K562 (cell line): ENCODE data around the gene MAU2. TPM values are rescaled to one million over a fixed set of nuclear protein-coding genes. Genes with fewer than 3 reads are reported as not detected.
A peak's percentile ranks its signal among the peaks of the same experiment; 100 is the strongest.

Experiments
- BHLHE40 ChIP-seq: IDR thresholded peaks from 2 replicates; pipeline ENCODE4 v1.6.1; 2011; ENCODE audit warnings: low read length, improper control_type of control experiment
- CAMTA2 ChIP-seq: fragments of 250-450 bp; sonication (Bioruptor Pico); conservative IDR thresholded peaks from 2 replicates; pipeline ENCODE4 v1.5.1; 2022
- DPF2 ChIP-seq: fragments of 450-650 bp; IDR thresholded peaks from 2 replicates; pipeline ENCODE4 v1.6.1; 2016
- FOSL1 ChIP-seq: fragments of 200-800 bp; sonication (Bioruptor generic); conservative IDR thresholded peaks from 2 replicates; pipeline ENCODE4 v1.6.1; 2016; ENCODE audit warnings: missing genetic modification characterization, missing compliant biosample characterization
- HBP1 ChIP-seq: fragments of 450-650 bp; formaldehyde crosslinking; IDR thresholded peaks from 2 replicates; pipeline ENCODE4 v1.4.0; 2022; ENCODE audit warnings: missing genetic modification characterization
- ILF3 ChIP-seq: fragments of 450-650 bp; IDR thresholded peaks from 2 replicates; pipeline ENCODE4 v1.6.1; 2018; ENCODE audit warnings: antibody characterized with exemption, mild to moderate bottlenecking, moderate library complexity, borderline replicate concordance
- MTF1 ChIP-seq: fragments of 250-450 bp; sonication (Bioruptor Pico); IDR thresholded peaks from 2 replicates; pipeline ENCODE4 v1.9.0; 2021; ENCODE audit warnings: moderate library complexity, mild to moderate bottlenecking, inconsistent platforms, borderline replicate concordance
- MYBL2 ChIP-seq, 2 experiments: fragments of 450-650 bp in 1 of 2; sonication (generic) in 1 of 2; formaldehyde crosslinking in 1 of 2; IDR thresholded peaks; 2 replicates each; pipeline versions ENCODE4 v1.6.1 to v1.8.1; 2017 to 2022; ENCODE audit warnings: borderline replicate concordance in 1 of 2, inconsistent platforms in 1 of 2, low read depth in 1 of 2, mild to moderate bottlenecking in 1 of 2, missing genetic modification reagents in 1 of 2, moderate library complexity in 1 of 2
- NCOA1 ChIP-seq: fragments of 450-650 bp; IDR thresholded peaks from 2 replicates; pipeline ENCODE4 v1.6.1; 2016; ENCODE audit warnings: low read depth
- NCOA2 ChIP-seq, 2 experiments: fragments of 450-650 bp; IDR thresholded peaks; 2 replicates each; pipeline ENCODE4 v1.6.1; 2018; ENCODE audit warnings: mild to moderate bottlenecking in 2 of 2, moderate library complexity in 1 of 2; ENCODE audit not compliant: partially characterized antibody in 2 of 2
- TGIF2 ChIP-seq: sonication (generic); formaldehyde crosslinking; IDR thresholded peaks from 2 replicates; pipeline ENCODE4 v1.8.1; 2022; ENCODE audit warnings: mild to moderate bottlenecking, missing genetic modification reagents, moderate library complexity
- ZFP91 ChIP-seq: sonication (generic); formaldehyde crosslinking; IDR thresholded peaks from 2 replicates; pipeline ENCODE4 v1.8.0; 2022; ENCODE audit warnings: mild to moderate bottlenecking, missing genetic modification reagents
- ZNF696 ChIP-seq: fragments of 250-450 bp; sonication (Bioruptor Pico); conservative IDR thresholded peaks from 2 replicates; pipeline ENCODE4 v1.4.0; 2020; ENCODE audit warnings: mild to moderate bottlenecking, moderate library complexity
- ZNF75A ChIP-seq: fragments of 450-650 bp; formaldehyde crosslinking; IDR thresholded peaks from 2 replicates; pipeline ENCODE4 v1.4.0; 2020; ENCODE audit warnings: mild to moderate bottlenecking
- polyA plus RNA-seq, 8 experiments: library from polyadenylated mRNA; depleted of rRNA in 4 of 8; stranded (reverse) in 5 of 8; unstranded in 3 of 8; fragments of >200 nt; fragmentation: Nextera tagmentation in 2 of 8; fragmentation: Illumina TruSeq in 1 of 8; extraction: Ambion mirVana in 2 of 8; extraction: Trizol in 1 of 8; gene quantifications; 2 replicates each; pipeline versions ENCODE4 v1.2.1 to v1.2.3, GENCODE V29; 2011 to 2014; ENCODE audit warnings: inconsistent platforms in 1 of 8, missing spikeins in 1 of 8
- total RNA-seq, 7 experiments: library from RNA; depleted of rRNA in 6 of 7; stranded (reverse); fragments of >200 nt in 6 of 7; fragmentation: Illumina TruSeq in 2 of 7; extraction: Trizol in 2 of 7; gene quantifications; 2 replicates each; pipeline versions ENCODE4 v1.2.1 to v1.2.3, GENCODE V29; 2011 to 2021; ENCODE audit warnings: low replicate concordance in 1 of 7
- TF ChIP-seq, protein P1 (sequence below): sonication (generic); formaldehyde crosslinking; IDR thresholded peaks from 2 replicates; pipeline ENCODE4 v1.8.0; 2023; ENCODE audit warnings: missing genetic modification reagents, mild to moderate bottlenecking, borderline replicate concordance
- TF ChIP-seq, protein P2 (sequence below), 3 experiments: IDR thresholded peaks in 2 of 3; conservative IDR thresholded peaks in 1 of 3; 2 replicates each; pipeline ENCODE4 v1.5.1; 2011 to 2012; ENCODE audit warnings: low read length in 3 of 3, mild to moderate bottlenecking in 3 of 3, control low read depth in 2 of 3, improper control_type of control experiment in 1 of 3, inconsistent platforms in 1 of 3, low read depth in 1 of 3, mixed read lengths in 1 of 3, moderate library complexity in 1 of 3; ENCODE audit not compliant: insufficient read depth in 2 of 3

MAU2 gene
- total and polyA plus RNA-seq, 9 of the 15 experiments (the other 6 are each of a cell fraction or from before 2014, with no cell fraction given): 1.2 to 48.1 (median 19.4) TPM

DNA sequence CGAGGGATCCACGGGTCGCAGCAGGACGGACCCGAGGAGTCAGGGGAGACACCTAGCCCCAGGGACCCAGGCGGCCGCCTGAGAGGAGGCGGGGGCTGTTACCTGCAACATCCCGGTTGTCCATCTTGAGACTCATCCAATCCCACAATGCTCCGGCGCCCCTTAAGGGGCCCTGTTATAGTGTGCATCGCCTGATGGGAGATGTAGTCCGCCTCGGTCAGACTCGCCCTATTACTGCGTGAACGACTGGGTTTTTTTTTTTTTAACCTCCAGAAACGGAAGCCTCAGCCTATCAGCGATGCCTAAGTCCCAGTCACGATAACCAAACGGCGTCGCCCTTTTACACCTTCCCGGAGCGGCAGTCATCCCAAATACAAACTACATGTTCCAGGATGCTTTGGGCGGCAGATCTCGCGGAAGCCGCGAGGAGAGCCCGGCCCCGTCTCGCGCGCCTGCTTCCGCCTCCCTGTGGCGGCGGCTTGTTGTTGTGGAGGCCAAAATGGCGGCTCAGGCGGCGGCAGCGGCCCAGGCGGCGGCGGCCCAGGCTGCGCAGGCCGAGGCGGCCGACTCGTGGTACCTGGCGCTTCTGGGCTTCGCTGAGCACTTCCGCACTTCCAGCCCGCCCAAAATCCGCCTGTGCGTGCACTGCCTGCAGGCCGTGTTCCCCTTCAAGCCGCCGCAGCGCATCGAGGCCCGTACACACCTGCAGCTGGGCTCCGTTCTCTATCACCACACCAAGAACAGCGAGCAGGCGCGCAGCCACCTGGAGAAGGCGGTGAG lies at the start of gene MAU2, which contains the start of gene SUGP1 (continued):
- TF ChIP-seq ZFP91 (CRISPR knock-in tag): peak; percentile 49; the same call in 1 of the 2 replicates
- TF ChIP-seq NCOA1: no peak
- TF ChIP-seq ILF3: no peak
- no peak for TF ChIP-seq NCOA2 (IDR thresholded peaks at IDR 0.05; ENCODE audit: partially characterized antibody in 2 of 2)
- TF ChIP-seq ZNF75A (CRISPR knock-in tag): 0 out of 2 replicates have a peak, but pooled peaks have one; percentile 22
- TF ChIP-seq CAMTA2: no peak
- TF ChIP-seq FOSL1 (tag): peak; percentile 60
- no peak for TF ChIP-seq ZNF696 (CRISPR knock-in tag)
- 0 out of 2 replicates have a peak, but pooled peaks have one; percentile 43 for TF ChIP-seq HBP1 (CRISPR knock-in tag)
- TF ChIP-seq DPF2: no peak
- TF ChIP-seq, protein P1, sequence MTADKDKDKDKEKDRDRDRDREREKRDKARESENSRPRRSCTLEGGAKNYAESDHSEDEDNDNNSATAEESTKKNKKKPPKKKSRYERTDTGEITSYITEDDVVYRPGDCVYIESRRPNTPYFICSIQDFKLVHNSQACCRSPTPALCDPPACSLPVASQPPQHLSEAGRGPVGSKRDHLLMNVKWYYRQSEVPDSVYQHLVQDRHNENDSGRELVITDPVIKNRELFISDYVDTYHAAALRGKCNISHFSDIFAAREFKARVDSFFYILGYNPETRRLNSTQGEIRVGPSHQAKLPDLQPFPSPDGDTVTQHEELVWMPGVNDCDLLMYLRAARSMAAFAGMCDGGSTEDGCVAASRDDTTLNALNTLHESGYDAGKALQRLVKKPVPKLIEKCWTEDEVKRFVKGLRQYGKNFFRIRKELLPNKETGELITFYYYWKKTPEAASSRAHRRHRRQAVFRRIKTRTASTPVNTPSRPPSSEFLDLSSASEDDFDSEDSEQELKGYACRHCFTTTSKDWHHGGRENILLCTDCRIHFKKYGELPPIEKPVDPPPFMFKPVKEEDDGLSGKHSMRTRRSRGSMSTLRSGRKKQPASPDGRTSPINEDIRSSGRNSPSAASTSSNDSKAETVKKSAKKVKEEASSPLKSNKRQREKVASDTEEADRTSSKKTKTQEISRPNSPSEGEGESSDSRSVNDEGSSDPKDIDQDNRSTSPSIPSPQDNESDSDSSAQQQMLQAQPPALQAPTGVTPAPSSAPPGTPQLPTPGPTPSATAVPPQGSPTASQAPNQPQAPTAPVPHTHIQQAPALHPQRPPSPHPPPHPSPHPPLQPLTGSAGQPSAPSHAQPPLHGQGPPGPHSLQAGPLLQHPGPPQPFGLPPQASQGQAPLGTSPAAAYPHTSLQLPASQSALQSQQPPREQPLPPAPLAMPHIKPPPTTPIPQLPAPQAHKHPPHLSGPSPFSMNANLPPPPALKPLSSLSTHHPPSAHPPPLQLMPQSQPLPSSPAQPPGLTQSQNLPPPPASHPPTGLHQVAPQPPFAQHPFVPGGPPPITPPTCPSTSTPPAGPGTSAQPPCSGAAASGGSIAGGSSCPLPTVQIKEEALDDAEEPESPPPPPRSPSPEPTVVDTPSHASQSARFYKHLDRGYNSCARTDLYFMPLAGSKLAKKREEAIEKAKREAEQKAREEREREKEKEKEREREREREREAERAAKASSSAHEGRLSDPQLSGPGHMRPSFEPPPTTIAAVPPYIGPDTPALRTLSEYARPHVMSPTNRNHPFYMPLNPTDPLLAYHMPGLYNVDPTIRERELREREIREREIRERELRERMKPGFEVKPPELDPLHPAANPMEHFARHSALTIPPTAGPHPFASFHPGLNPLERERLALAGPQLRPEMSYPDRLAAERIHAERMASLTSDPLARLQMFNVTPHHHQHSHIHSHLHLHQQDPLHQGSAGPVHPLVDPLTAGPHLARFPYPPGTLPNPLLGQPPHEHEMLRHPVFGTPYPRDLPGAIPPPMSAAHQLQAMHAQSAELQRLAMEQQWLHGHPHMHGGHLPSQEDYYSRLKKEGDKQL (CRISPR knock-in tag): no peak
- no peak for TF ChIP-seq MTF1 (CRISPR knock-in tag)
- no peak for TF ChIP-seq BHLHE40
- TF ChIP-seq, protein P2, sequence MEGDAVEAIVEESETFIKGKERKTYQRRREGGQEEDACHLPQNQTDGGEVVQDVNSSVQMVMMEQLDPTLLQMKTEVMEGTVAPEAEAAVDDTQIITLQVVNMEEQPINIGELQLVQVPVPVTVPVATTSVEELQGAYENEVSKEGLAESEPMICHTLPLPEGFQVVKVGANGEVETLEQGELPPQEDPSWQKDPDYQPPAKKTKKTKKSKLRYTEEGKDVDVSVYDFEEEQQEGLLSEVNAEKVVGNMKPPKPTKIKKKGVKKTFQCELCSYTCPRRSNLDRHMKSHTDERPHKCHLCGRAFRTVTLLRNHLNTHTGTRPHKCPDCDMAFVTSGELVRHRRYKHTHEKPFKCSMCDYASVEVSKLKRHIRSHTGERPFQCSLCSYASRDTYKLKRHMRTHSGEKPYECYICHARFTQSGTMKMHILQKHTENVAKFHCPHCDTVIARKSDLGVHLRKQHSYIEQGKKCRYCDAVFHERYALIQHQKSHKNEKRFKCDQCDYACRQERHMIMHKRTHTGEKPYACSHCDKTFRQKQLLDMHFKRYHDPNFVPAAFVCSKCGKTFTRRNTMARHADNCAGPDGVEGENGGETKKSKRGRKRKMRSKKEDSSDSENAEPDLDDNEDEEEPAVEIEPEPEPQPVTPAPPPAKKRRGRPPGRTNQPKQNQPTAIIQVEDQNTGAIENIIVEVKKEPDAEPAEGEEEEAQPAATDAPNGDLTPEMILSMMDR (IDR thresholded peaks at IDR 0.05 in 2 of 3, conservative IDR thresholded peaks at IDR 0.05 in 1 of 3; ENCODE audit: insufficient read depth in 2 of 3, low read depth in 1 of 3, low read length in 3 of 3): peak; percentile 30 to 39 (median 32); a peak in 3 of 6 replicates
- TF ChIP-seq TGIF2 (CRISPR knock-in tag): no peak
- no peak for TF ChIP-seq MYBL2 (IDR thresholded peaks at IDR 0.05; ENCODE audit: low read depth)
- TF ChIP-seq MYBL2 (CRISPR knock-in tag; IDR thresholded peaks at IDR 0.05; ENCODE audit: borderline replicate concordance): no peak
